Erythroblast (primary cell): ENCODE measurements around the gene NUP43.
"Not testable (repeated sequence)": the region's sequence is repeated elsewhere in the genome, so short reads cannot be mapped to it uniquely, and the experiment has no call there.

Experiments
- DNase-seq, 2 experiments: peaks; one replicate each; lab custom pipeline; 2025; lab: John Stamatoyannopoulos, UW
- GATA1 ChIP-seq: IDR thresholded peaks from 2 replicates; pipeline ENCODE4 v1.6.1; 2011; ENCODE audit warnings: low read depth, mild to moderate bottlenecking, control low read depth, low read length, moderate library complexity
- POLR2A ChIP-seq: IDR thresholded peaks from 2 replicates; pipeline ENCODE4 v1.6.1; 2011; ENCODE audit warnings: mild to moderate bottlenecking, low read length

The NUP43 gene

DNA sequence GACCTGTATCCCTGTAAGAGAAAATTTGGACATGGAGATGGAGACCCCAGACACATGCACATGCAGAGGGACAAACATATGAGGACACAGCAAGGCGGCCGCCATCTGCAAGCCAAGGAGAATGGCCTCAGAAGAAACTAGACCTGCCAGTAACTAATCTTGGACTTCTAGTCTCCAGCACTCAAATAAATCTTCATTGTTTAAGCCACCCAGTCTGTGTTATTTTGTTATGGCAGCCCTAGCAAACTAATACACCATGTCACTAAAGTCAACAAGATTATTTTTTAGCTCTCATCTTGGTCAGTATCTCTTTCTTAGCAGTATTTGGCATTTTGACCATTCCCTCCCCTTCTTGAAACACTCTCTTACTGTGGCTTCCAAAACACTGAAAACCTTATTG is 55.1 kb downstream of the NUP43 start:
- TF ChIP-seq POLR2A = no peak
- TF ChIP-seq GATA1 = no peak
- no peak for DNase-seq

GRCh38 chr6:149686230-149686629 is 60.1 kb downstream of the NUP43 start:
- DNase-seq = no peak
- TF ChIP-seq GATA1 (no peak), POLR2A (no peak)

GRCh38 chr6:149683256-149683859 is 63.0 kb downstream of the NUP43 start:
- DNase-seq = no peak
- no peak for TF ChIP-seq GATA1
- no peak for TF ChIP-seq POLR2A

DNA sequence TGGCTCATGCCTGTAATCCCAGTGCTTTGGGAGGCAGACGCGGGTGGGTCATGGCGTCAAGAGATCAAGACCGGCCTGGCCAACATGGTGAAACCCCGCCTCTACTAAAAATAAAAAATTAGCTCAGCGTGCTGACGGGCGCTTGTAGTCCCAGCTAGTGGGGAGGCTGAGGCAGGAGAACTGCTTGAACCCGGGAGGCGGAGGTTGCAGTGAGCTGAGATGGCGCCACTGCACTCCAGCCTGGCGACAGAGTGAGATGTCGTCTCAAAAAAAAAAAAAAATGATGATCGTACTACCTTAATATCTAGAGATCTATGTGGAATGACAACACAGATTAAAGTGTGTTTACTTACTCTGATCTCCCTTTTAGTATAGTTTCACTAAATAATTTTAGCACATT is 64.5 kb downstream of the NUP43 start:
- DNase-seq = not testable (repeated sequence)

DNA sequence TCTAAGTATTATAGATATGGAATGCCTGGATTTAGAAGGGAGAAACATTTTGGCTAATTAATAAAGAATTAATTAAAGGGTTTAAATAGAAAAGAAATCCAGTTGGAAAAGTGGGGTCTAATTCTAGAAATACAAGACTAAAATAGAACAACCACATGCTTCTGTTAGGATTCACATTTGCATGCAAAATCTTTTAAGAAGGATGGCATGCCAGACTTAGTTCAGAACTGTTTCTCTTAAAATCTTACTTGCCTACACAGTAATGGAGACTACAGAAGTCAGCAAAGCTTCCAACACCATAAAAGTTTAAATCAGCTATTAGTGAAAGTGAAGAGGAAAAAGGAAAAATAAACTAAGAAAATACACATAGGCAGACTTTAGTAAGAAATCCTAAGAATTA is 65.1 kb downstream of the NUP43 start:
- TF ChIP-seq GATA1 (no peak), POLR2A (no peak)
- no peak for DNase-seq

DNA sequence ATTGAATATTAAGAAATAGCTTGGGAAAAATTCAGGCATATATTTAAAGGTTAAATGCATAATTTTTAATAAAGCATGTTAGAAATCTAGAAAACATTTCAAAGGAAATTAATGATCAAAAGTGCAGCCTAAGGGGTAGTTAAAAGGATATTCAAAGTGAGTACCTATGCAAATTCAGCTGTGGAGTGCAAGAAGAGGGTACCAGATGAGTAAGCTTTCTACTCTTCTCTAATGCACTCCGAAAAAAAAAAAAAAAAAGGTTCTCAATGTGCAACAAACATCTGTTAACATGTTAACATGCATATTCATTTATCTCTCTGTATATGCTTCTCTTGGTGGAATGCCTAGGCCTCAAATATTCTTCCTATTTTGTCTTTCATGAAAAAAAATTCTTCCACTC is 65.8 kb downstream of the NUP43 start:
- no peak for TF ChIP-seq GATA1
- no peak for TF ChIP-seq POLR2A
- no peak for DNase-seq
